Measurements from ENCODE around the gene GIT1.

GRCh38 chr17:29611351-29612093 lies 22.1 kb upstream of the GIT1 start:
- TF ChIP-seq POLR2A (IDR thresholded peaks at IDR 0.05): no peak
- no peak for TF ChIP-seq CTCF (IDR thresholded peaks at IDR 0.05)

All from heart left ventricle (tissue), 13 donors.